ENCODE results near the gene SCG5. TPM values are rescaled to one million over a fixed set of nuclear protein-coding genes. Genes with fewer than 3 reads are reported as not detected.

Gene SCG5
- total RNA-seq, 1 donor from 2014 or later = 18.2 TPM

GRCh38 chr15:32656496-32656895 is 15.0 kb downstream of the SCG5 start:
- H3K4me1 Mint-ChIP-seq (ENCODE audit: low read depth) = no peaks in the 10 kb centered on the region
- H3K27ac Mint-ChIP-seq = no peak overlapping the region
- H3K27me3 Mint-ChIP-seq = no peaks in the 10 kb centered on the region
- TF ChIP-seq CTCF (IDR thresholded peaks at IDR 0.05; ENCODE audit: unreplicated experiment) = no peak
- H3K36me3 Mint-ChIP-seq (ENCODE audit: insufficient read depth) = no peaks in the 10 kb centered on the region
- no peaks in the 10 kb centered on the region for H3K9me3 Mint-ChIP-seq (ENCODE audit: low read depth)
- DNase-seq (ENCODE audit: low spot score, unreplicated experiment) = no peak
- no peak overlapping the region for H3K4me3 Mint-ChIP-seq (ENCODE audit: low read depth)

DNA sequence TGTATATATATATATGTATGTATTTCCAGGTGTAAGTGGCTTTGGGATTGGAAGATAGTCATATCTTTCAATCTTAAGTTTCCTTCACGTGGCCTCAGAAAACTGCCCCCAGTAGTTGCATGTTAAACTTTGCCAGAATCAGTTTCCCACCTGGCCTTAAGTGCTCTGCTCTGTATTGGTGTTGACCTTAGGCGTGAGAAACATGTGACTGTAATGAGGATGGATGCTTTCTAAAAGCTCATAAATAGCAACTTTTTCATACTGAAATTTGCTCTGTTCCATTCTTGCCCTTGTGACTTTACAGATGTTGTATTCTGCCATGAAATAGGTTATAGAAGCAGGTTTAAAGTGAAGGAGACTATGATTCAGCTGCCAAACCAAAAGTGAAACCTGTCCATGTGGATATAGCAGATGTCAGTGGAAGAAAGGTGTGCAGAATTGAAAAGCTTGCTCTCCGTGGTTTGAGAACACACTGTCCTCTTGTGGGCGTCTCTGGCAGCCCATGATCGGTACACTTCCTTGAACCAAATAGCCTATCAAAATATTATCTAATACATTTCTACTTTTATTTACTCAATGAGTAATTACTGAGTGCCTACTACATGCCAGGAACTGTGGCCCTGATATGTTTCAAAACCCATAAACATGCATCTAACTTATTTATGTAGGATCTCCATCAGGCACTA is 15.8 kb downstream of the SCG5 start:
- Mint-ChIP-seq H3K4me1 (ENCODE audit: low read depth) (no peaks in the 10 kb centered on the region), H3K9me3 (ENCODE audit: low read depth) (no peaks in the 10 kb centered on the region), H3K4me3 (ENCODE audit: low read depth) (no peak overlapping the region), H3K27me3 (no peaks in the 10 kb centered on the region), H3K36me3 (ENCODE audit: insufficient read depth) (no peaks in the 10 kb centered on the region), H3K27ac (no peak overlapping the region)
- no peak for DNase-seq (ENCODE audit: low spot score, unreplicated experiment)
- no peak for TF ChIP-seq CTCF (IDR thresholded peaks at IDR 0.05; ENCODE audit: unreplicated experiment)

DNA sequence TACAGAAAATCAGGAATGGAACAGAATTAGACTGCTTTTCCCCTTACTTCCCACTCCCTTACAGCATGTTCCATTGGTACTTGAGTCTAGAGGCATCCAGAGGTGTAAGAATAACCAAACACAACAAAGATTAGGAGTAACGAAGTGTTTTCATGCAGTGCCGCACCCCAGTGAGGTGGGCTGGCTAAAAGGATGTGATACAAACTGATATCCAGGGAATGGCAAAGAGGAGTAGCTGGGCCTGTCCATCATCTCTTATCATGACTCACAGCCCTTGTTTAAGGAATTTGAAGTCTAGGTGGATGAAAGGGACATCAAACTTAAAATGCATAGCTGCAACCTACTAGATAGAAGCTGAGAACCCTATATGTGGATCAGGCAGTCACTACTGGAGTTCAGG is 16.4 kb downstream of the SCG5 start:
- Mint-ChIP-seq H3K9me3 (ENCODE audit: low read depth) (no peaks in the 10 kb centered on the region), H3K27ac (no peak overlapping the region), H3K27me3 (no peaks in the 10 kb centered on the region), H3K4me3 (ENCODE audit: low read depth) (no peak overlapping the region), H3K4me1 (ENCODE audit: low read depth) (no peaks in the 10 kb centered on the region), H3K36me3 (ENCODE audit: insufficient read depth) (no peaks in the 10 kb centered on the region)
- DNase-seq (ENCODE audit: low spot score, unreplicated experiment) = no peak
- TF ChIP-seq CTCF (IDR thresholded peaks at IDR 0.05; ENCODE audit: unreplicated experiment) = no peak

DNA sequence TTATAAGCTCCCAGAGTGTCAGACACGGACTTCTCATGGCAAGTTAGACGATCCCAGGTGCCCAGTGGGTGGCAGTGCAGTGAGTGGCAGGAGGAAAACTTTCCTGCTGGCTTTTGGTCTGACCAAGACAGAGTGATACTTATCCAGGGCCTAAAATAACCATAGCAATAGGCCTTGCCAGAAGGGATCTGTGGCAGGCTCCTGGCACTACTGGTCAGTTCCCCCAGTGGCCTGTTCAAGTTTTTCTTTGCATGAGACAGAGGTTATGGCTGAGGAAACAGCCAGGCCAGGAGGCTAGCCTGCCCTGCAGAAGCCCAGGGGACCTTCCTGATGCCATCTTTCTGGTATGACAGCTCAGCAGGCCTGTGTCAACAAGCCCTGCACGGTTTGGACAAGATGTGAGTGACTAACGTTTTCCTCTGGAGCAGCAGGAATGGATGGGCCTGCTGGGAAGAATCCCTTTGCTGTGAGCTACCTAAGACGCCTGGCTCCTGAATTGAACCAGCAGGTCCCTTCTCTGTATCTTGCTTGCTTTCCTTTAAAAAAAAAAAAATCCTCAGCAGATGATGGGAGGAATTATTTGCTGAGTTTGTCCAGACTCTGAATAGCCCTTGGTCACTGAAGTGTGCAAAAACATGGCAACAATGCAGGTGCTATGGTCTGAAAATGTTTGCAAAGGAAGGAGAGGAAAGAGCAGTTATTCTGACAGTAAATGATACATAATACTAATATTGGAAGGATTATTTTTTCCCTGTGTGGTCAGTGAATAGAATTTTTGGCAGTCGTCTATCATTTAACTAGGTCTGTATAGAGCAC is 18.0 kb downstream of the SCG5 start:
- no peak overlapping the region for H3K27ac Mint-ChIP-seq
- no peak for DNase-seq (ENCODE audit: low spot score, unreplicated experiment)
- no peaks in the 10 kb centered on the region for H3K9me3 Mint-ChIP-seq (ENCODE audit: low read depth)
- no peak overlapping the region for H3K4me3 Mint-ChIP-seq (ENCODE audit: low read depth)
- H3K27me3 Mint-ChIP-seq = no peaks in the 10 kb centered on the region
- H3K36me3 Mint-ChIP-seq (ENCODE audit: insufficient read depth) = no peaks in the 10 kb centered on the region
- TF ChIP-seq CTCF (IDR thresholded peaks at IDR 0.05; ENCODE audit: unreplicated experiment) = no peak
- no peaks in the 10 kb centered on the region for H3K4me1 Mint-ChIP-seq (ENCODE audit: low read depth)

- no peaks in the 10 kb centered on the region for H3K4me1 Mint-ChIP-seq (ENCODE audit: low read depth)
- no peaks in the 10 kb centered on the region for H3K9me3 Mint-ChIP-seq (ENCODE audit: low read depth)
- no peak overlapping the region for H3K4me3 Mint-ChIP-seq (ENCODE audit: low read depth)
- TF ChIP-seq CTCF (IDR thresholded peaks at IDR 0.05; ENCODE audit: unreplicated experiment) = no peak
- no peaks in the 10 kb centered on the region for H3K36me3 Mint-ChIP-seq (ENCODE audit: insufficient read depth)
- no peak overlapping the region for H3K27ac Mint-ChIP-seq
- H3K27me3 Mint-ChIP-seq = no peaks in the 10 kb centered on the region
- no peak for DNase-seq (ENCODE audit: low spot score, unreplicated experiment)
These were observed 22.2 kb downstream of the SCG5 start for GRCh38 chr15:32663671-32664070.
